Nephron progenitor cell (in vitro differentiated cells): ENCODE data around the gene LBX2.

Experiments
- DNase-seq: peaks from one replicate; pipeline ENCODE4 v3.0.0; 2021
- H3K27ac Mint-ChIP-seq: 2 replicates; pipeline ENCODE4 v1.8.0; 2021; ENCODE audit warnings: mild to moderate bottlenecking, moderate library complexity, mixed read lengths
- H3K27me3 Mint-ChIP-seq: 2 replicates; pipeline ENCODE4 v1.8.0; 2021; ENCODE audit warnings: mild to moderate bottlenecking, low read depth, mixed read lengths; ENCODE audit not compliant: poor library complexity
- H3K36me3 Mint-ChIP-seq: 2 replicates; pipeline ENCODE4 v1.8.0; 2021; ENCODE audit warnings: low read depth, mixed read lengths
- H3K4me1 Mint-ChIP-seq: 2 replicates; pipeline ENCODE4 v1.8.0; 2021; ENCODE audit warnings: mixed read lengths
- H3K4me3 Mint-ChIP-seq: 2 replicates; pipeline ENCODE4 v1.8.0; 2021; ENCODE audit warnings: mild to moderate bottlenecking, moderate library complexity, mixed read lengths
- H3K9me3 Mint-ChIP-seq: 2 replicates; pipeline ENCODE4 v1.8.0; 2021; ENCODE audit warnings: mild to moderate bottlenecking, moderate library complexity, mixed read lengths
- CTCF ChIP-seq: fragments of 200-600 bp; sonication (generic); IDR thresholded peaks from 2 replicates; pipeline ENCODE4 v1.5.0; 2021; ENCODE audit warnings: antibody characterized with exemption

Gene LBX2

GRCh38 chr2:74522516-74522915 lies 23.1 kb upstream of the LBX2 start:
- H3K4me3 Mint-ChIP-seq = no peak overlapping the region
- H3K36me3 Mint-ChIP-seq = peaks cover 19% of the 10 kb centered on the region
- no peak for DNase-seq
- H3K27ac Mint-ChIP-seq = no peak overlapping the region
- H3K9me3 Mint-ChIP-seq = no peaks in the 10 kb centered on the region
- peaks cover 4% of the 10 kb centered on the region for H3K4me1 Mint-ChIP-seq
- H3K27me3 Mint-ChIP-seq = peaks cover 70% of the 10 kb centered on the region
- TF ChIP-seq CTCF = no peak

- H3K4me1 Mint-ChIP-seq = peaks cover 15% of the 10 kb centered on the region
- peaks cover 100% of the 10 kb centered on the region for H3K27me3 Mint-ChIP-seq
- peaks cover 10% of the 10 kb centered on the region for H3K9me3 Mint-ChIP-seq
- H3K36me3 Mint-ChIP-seq = no peaks in the 10 kb centered on the region
- no peak for DNase-seq
- no peak overlapping the region for H3K4me3 Mint-ChIP-seq
- TF ChIP-seq CTCF = no peak
- no peak overlapping the region for H3K27ac Mint-ChIP-seq
Observed at GRCh38 chr2:74516650-74517049, 17.2 kb upstream of the LBX2 start.

GRCh38 chr2:74515981-74516633 lies 16.7 kb upstream of the LBX2 start:
- Mint-ChIP-seq H3K27me3 (peaks cover 100% of the 10 kb centered on the region), H3K27ac (no peak overlapping the region), H3K4me1 (peaks cover 15% of the 10 kb centered on the region), H3K9me3 (peaks cover 14% of the 10 kb centered on the region), H3K4me3 (peak overlapping the region; percentile 25), H3K36me3 (no peaks in the 10 kb centered on the region)
- DNase-seq = peak; percentile 73
- TF ChIP-seq CTCF = no peak

GRCh38 chr2:74515271-74515980 lies 16.0 kb upstream of the LBX2 start:
- Mint-ChIP-seq H3K9me3 (peaks cover 14% of the 10 kb centered on the region), H3K27ac (no peak overlapping the region), H3K4me3 (peak overlapping the region; percentile 51), H3K4me1 (peaks cover 15% of the 10 kb centered on the region), H3K27me3 (peaks cover 100% of the 10 kb centered on the region), H3K36me3 (no peaks in the 10 kb centered on the region)
- no peak for TF ChIP-seq CTCF
- peak; percentile 46 for DNase-seq

- Mint-ChIP-seq H3K27ac (no peak within 1 kb of the TSS), H3K4me3 (peak within 1 kb of the TSS; percentile 51), H3K9me3 (peaks cover 14% of the 10 kb centered on the region), H3K27me3 (peaks cover 100% of the 10 kb centered on the region), H3K4me1 (peaks cover 15% of the 10 kb centered on the region), H3K36me3 (no peaks in the 10 kb centered on the region)
- DNase-seq = peak; percentile 44
- TF ChIP-seq CTCF = no peak
Observed at GRCh38 chr2:74514368-74515270, 15.2 kb upstream of the LBX2 start, which contains the start of gene TLX2. Gene TLX2 (plus strand): TSS chr2:74514450. CDS start chr2:74514807, 357 bp downstream.
